DND-41 (cell line): Measurements from ENCODE around the gene ACRV1.

Source experiments
- EZH2 ChIP-seq: IDR thresholded peaks from 3 replicates; pipeline ENCODE4 v1.6.1; 2012; ENCODE audit warnings: borderline replicate concordance, low read depth, mild to moderate bottlenecking, moderate library complexity, low read length, inconsistent platforms; ENCODE audit not compliant: severe bottlenecking
- TF ChIP-seq, protein P1 (sequence below): IDR thresholded peaks from 2 replicates; pipeline ENCODE4 v1.5.1; 2012; ENCODE audit warnings: borderline replicate concordance, low read length, moderate library complexity, mild to moderate bottlenecking; ENCODE audit not compliant: poor library complexity, severe bottlenecking; ENCODE audit errors: extremely low read depth

DNA sequence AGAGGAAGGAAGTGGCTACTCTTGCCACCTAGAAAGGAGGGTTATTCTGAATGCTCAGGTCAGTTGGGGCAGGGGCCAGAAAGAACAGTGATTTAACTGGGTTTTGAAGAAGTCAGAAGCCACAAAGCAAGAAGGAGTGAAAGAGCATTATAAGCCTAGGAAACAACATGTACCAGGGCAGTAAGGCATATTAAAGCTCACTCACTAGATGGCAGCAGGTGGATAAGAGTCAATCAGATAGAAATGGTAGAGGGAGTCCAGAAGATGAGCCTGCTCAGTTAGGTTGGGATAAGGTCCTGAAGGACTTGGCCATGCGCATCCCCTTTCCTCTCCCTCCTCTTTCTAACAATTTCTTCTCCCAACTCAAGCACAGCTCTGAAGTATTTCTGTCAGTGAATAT lies 43.5 kb upstream of the ACRV1 start:
- TF ChIP-seq, protein P1, sequence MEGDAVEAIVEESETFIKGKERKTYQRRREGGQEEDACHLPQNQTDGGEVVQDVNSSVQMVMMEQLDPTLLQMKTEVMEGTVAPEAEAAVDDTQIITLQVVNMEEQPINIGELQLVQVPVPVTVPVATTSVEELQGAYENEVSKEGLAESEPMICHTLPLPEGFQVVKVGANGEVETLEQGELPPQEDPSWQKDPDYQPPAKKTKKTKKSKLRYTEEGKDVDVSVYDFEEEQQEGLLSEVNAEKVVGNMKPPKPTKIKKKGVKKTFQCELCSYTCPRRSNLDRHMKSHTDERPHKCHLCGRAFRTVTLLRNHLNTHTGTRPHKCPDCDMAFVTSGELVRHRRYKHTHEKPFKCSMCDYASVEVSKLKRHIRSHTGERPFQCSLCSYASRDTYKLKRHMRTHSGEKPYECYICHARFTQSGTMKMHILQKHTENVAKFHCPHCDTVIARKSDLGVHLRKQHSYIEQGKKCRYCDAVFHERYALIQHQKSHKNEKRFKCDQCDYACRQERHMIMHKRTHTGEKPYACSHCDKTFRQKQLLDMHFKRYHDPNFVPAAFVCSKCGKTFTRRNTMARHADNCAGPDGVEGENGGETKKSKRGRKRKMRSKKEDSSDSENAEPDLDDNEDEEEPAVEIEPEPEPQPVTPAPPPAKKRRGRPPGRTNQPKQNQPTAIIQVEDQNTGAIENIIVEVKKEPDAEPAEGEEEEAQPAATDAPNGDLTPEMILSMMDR = peak; percentile 45
- no peak for TF ChIP-seq EZH2
